GM23248 (cell line): ENCODE data around the gene TMEM238L. TPM values are rescaled to one million over a fixed set of nuclear protein-coding genes. Genes with fewer than 3 reads are reported as not detected.

Source experiments
- DNase-seq: peaks from one replicate; pipeline ENCODE4 v3.0.0-alpha.2; 2015
- H2AFZ ChIP-seq: fragments of 200-600 bp; sonication (generic); 2 replicates; pipeline ENCODE4 v1.6.1; 2016; ENCODE audit warnings: antibody characterized with exemption
- H3F3A ChIP-seq: fragments of 200-600 bp; sonication (generic); 2 replicates; pipeline ENCODE4 v1.6.1; 2016; ENCODE audit warnings: mild to moderate bottlenecking, antibody characterized with exemption, mixed run types; ENCODE audit not compliant: insufficient read depth
- H3K27ac ChIP-seq: fragments of 200-600 bp; sonication (generic); 2 replicates; pipeline ENCODE4 v1.5.1; 2016; ENCODE audit warnings: mild to moderate bottlenecking
- H3K27me3 ChIP-seq: fragments of 200-600 bp; sonication (generic); replicated peaks from 2 replicates; pipeline ENCODE4 v1.6.1; 2016; ENCODE audit warnings: mild to moderate bottlenecking; ENCODE audit not compliant: insufficient read depth
- H3K36me3 ChIP-seq: fragments of 200-600 bp; sonication (generic); 2 replicates; pipeline ENCODE4 v1.6.1; 2016; ENCODE audit warnings: low read depth, mild to moderate bottlenecking
- H3K4me1 ChIP-seq: fragments of 200-600 bp; sonication (generic); 2 replicates; pipeline ENCODE4 v1.6.1; 2016; ENCODE audit warnings: mild to moderate bottlenecking; ENCODE audit not compliant: insufficient read depth
- H3K4me2 ChIP-seq: fragments of 200-600 bp; sonication (generic); one replicate; pipeline ENCODE4 v1.6.1; 2016; ENCODE audit warnings: mild to moderate bottlenecking; ENCODE audit not compliant: unreplicated experiment
- H3K4me3 ChIP-seq: fragments of 200-600 bp; sonication (generic); 2 replicates; pipeline ENCODE4 v1.5.1; 2016; ENCODE audit warnings: mild to moderate bottlenecking
- H3K79me2 ChIP-seq: fragments of 200-600 bp; sonication (generic); 2 replicates; pipeline ENCODE4 v1.6.1; 2016; ENCODE audit warnings: mild to moderate bottlenecking; ENCODE audit not compliant: insufficient read depth
- H3K9ac ChIP-seq: fragments of 200-600 bp; sonication (generic); 2 replicates; pipeline ENCODE4 v1.6.1; 2016; ENCODE audit warnings: mild to moderate bottlenecking
- H3K9me2 ChIP-seq: fragments of 200-600 bp; sonication (generic); 2 replicates; pipeline ENCODE4 v1.6.1; 2016; ENCODE audit warnings: mixed run types, mild to moderate bottlenecking, moderate library complexity; ENCODE audit not compliant: insufficient read depth
- H3K9me3 ChIP-seq: fragments of 200-600 bp; sonication (generic); one replicate; pipeline ENCODE4 v1.6.1; 2017; ENCODE audit warnings: low read depth
- H4K20me1 ChIP-seq: fragments of 200-600 bp; sonication (generic); 2 replicates; pipeline ENCODE4 v1.6.0; 2016; ENCODE audit not compliant: insufficient read depth
- EZH2 ChIP-seq: fragments of 200-600 bp; sonication (generic); IDR thresholded peaks from 2 replicates; pipeline ENCODE4 v1.6.1; 2018; ENCODE audit warnings: antibody characterized with exemption, mild to moderate bottlenecking; ENCODE audit not compliant: insufficient read depth, poor library complexity, severe bottlenecking
- EZH2phosphoT487 ChIP-seq: fragments of 200-600 bp; sonication (generic); IDR thresholded peaks from 2 replicates; pipeline ENCODE4 v1.6.1; 2018; ENCODE audit warnings: antibody characterized with exemption, moderate library complexity, mild to moderate bottlenecking, low read depth; ENCODE audit not compliant: insufficient read depth
- WGBS, 2 experiments: methylation state at CpG; one replicate each; pipeline ENCODE4 v1.1.6; 2015 to 2017; ENCODE audit warnings: low lambda C conversion rate in 2 of 2, low coverage in 1 of 2; ENCODE audit errors: missing lambda C conversion rate in 2 of 2; 5-methylcytosine and 5-hydroxymethylcytosine counted together
- in situ Hi-C: fragments of 300-500 bp; cut with MboI; formaldehyde crosslinking; loops from 2 replicates; pipeline ENCODE4 v1.15.0; 2020
- polyA plus RNA-seq: library from polyadenylated mRNA; unstranded; fragments of >200 nt; fragmentation: Nextera tagmentation; extraction: Ambion mirVana; gene quantifications from 2 replicates; pipeline ENCODE4 v1.2.1, GENCODE V29; 2016
- total RNA-seq: library from RNA; depleted of rRNA; stranded (reverse); fragments of >200 nt; shearing (Covaris generic); gene quantifications from 2 replicates; pipeline ENCODE4 v1.2.3, GENCODE V29; 2014

The TMEM238L gene
- total and polyA plus RNA-seq, 2 experiments from 2014 or later, result not detected

DNA sequence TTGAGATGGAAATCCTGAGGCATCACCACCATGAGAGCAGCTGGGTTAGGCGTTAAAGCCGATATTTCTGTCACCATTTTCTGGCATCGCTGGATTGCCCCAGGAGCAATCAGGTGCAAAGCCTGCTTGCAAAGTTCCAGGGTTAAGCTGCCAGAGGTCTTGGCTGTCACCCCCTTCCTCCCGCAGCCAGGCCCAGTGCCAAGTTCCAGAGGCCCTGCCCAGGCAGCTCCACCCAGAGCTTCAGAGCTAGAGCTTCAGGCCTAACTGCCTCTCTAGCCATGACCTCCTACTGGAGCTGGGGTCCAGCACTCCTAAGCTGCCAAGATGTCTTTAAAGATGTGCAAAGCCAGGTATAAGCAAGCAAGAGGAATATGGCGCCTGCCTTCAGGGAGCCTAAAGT lies 8.8 kb upstream of the TMEM238L start:
- Histone ChIP-seq H3K9me3 (no peaks in the 10 kb centered on the region), H3F3A (no peaks in the 10 kb centered on the region), H3K4me1 (no peaks in the 10 kb centered on the region), H3K79me2 (no peaks in the 10 kb centered on the region), H3K36me3 (no peaks in the 10 kb centered on the region), H3K27me3 (no peaks in the 10 kb centered on the region), H3K9ac (no peak overlapping the region), H3K4me2 (no peak overlapping the region), H2AFZ (no peak overlapping the region), H3K27ac (no peak overlapping the region), H3K9me2 (no peaks in the 10 kb centered on the region), H4K20me1 (no peaks in the 10 kb centered on the region), H3K4me3 (no peak overlapping the region)
- DNase-seq, result no peak
- no peak for TF ChIP-seq EZH2phosphoT487
- TF ChIP-seq EZH2, result no peak
- 61 to 62% methylated on average over 5 of the region's 5 CpGs for WGBS, 2 experiments
- in situ Hi-C loops, result no loop called here

GRCh38 chr17:10809605-10810004 lies 5.7 kb upstream of the TMEM238L start:
- Histone ChIP-seq H3K36me3 (no peaks in the 10 kb centered on the region), H3K9me2 (no peaks in the 10 kb centered on the region), H3K4me2 (no peak overlapping the region), H3K27ac (no peak overlapping the region), H3K4me1 (no peaks in the 10 kb centered on the region), H3F3A (no peaks in the 10 kb centered on the region), H3K27me3 (no peaks in the 10 kb centered on the region), H4K20me1 (no peaks in the 10 kb centered on the region), H3K4me3 (no peak overlapping the region), H3K9ac (no peak overlapping the region), H3K9me3 (no peaks in the 10 kb centered on the region), H2AFZ (no peak overlapping the region), H3K79me2 (no peaks in the 10 kb centered on the region)
- WGBS, 2 experiments, result 63 to 70% methylated on average over 4 of the region's 4 CpGs
- in situ Hi-C loops, result no loop called here
- no peak for TF ChIP-seq EZH2phosphoT487
- TF ChIP-seq EZH2, result no peak
- no peak for DNase-seq

GRCh38 chr17:10807704-10808128 lies 3.8 kb upstream of the TMEM238L start:
- WGBS, 2 experiments, result 43 to 52% methylated on average over 7 of the region's 7 CpGs
- Histone ChIP-seq H3K36me3 (no peaks in the 10 kb centered on the region), H3K4me3 (no peak overlapping the region), H3K9me3 (no peaks in the 10 kb centered on the region), H3K4me2 (no peak overlapping the region), H3K79me2 (no peaks in the 10 kb centered on the region), H3K9ac (no peak overlapping the region), H3K4me1 (no peaks in the 10 kb centered on the region), H3F3A (no peaks in the 10 kb centered on the region), H3K9me2 (no peaks in the 10 kb centered on the region), H3K27ac (no peak overlapping the region), H2AFZ (no peak overlapping the region), H3K27me3 (no peaks in the 10 kb centered on the region; the same call in 1 of the 2 replicates), H4K20me1 (no peaks in the 10 kb centered on the region)
- in situ Hi-C loops, result no loop called here
- TF ChIP-seq EZH2 (no peak), EZH2phosphoT487 (no peak)
- peak; percentile 5 for DNase-seq

DNA sequence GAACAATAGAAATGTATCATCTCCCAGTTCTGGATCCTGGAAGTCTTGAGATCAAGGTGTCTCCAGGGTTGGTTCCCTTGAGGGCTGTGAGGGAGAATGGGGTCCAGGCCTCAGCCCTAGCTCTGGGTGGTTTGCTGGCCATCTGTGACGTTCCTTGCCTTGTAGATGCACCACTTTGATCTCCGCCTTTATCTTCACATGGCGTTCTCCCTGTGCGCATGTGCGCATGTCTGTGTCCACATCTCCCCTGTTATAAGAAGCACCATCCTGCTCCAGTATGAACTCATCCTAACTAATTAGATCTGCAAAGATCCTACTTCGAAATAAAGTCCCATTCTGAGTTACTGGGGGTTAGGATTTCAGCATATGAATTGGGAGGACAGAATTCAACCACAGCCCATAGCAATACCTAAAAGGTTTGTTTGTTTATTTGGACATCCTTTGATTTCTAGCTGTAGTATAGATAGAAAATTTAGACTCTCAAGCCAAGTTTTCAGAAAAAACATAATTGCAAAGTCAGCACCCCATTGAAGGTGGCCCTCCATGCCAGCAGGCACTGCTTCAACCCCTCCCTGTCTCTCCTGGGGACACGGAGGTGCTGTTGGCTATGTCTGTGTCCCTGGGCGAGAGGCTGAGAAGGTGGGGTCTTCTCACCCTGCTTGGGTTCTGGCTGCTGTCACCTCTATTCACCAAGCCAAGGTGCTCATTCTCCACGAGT lies 2.8 kb upstream of the TMEM238L start:
- WGBS, 2 experiments, result 53% methylated on average over 9 of the region's 9 CpGs
- no peaks in the 10 kb centered on the region for H3F3A ChIP-seq
- no peak for TF ChIP-seq EZH2
- TF ChIP-seq EZH2phosphoT487, result no peak
- no peaks in the 10 kb centered on the region for H4K20me1 ChIP-seq
- H3K27me3 ChIP-seq, result no peaks in the 10 kb centered on the region; the same call in 1 of the 2 replicates
- H3K9me3 ChIP-seq, result no peaks in the 10 kb centered on the region
- no peaks in the 10 kb centered on the region for H3K36me3 ChIP-seq
- H3K9ac ChIP-seq, result no peak overlapping the region
- H3K79me2 ChIP-seq, result no peaks in the 10 kb centered on the region
- H3K27ac ChIP-seq, result no peak overlapping the region
- no peak overlapping the region for H3K4me3 ChIP-seq
- in situ Hi-C loops, result no loop called here
- DNase-seq, result no peak
- H2AFZ ChIP-seq, result no peak overlapping the region
- no peaks in the 10 kb centered on the region for H3K4me1 ChIP-seq
- H3K9me2 ChIP-seq, result no peaks in the 10 kb centered on the region
- H3K4me2 ChIP-seq, result no peak overlapping the region
